ENCODE measurements around the gene CALN1. TPM values are rescaled to one million over a fixed set of nuclear protein-coding genes. Genes with fewer than 3 reads are reported as not detected.

The CALN1 gene
- total RNA-seq, 1 donor from 2014 or later = not detected

GRCh38 chr7:72230281-72230680, 181.9 kb downstream of the CALN1 start:
- Histone ChIP-seq H3K4me1 (ENCODE audit: insufficient read depth, low read length) (no peaks in the 10 kb centered on the region), H3K9me3 (ENCODE audit: insufficient read depth, low read depth, low read length) (peaks cover 6% of the 10 kb centered on the region), H3K27me3 (ENCODE audit: insufficient read depth, low read length) (no peaks in the 10 kb centered on the region), H3K4me2 (ENCODE audit: low read length) (no peak overlapping the region), H3K9ac (ENCODE audit: low read length) (no peak overlapping the region), H3K27ac (ENCODE audit: low read depth, low read length) (no peak overlapping the region), H2AFZ (ENCODE audit: low read depth, low read length) (no peak overlapping the region), H3K36me3 (ENCODE audit: insufficient read depth, low read length) (no peaks in the 10 kb centered on the region), H3K79me2 (ENCODE audit: insufficient read depth, low read length) (no peaks in the 10 kb centered on the region), H4K20me1 (ENCODE audit: insufficient read depth, low read length) (no peaks in the 10 kb centered on the region), H3K4me3 (ENCODE audit: insufficient read depth, low read depth, low read length) (no peak overlapping the region)
- TF ChIP-seq CTCF (IDR thresholded peaks at IDR 0.05; ENCODE audit: insufficient read depth, low read depth, low read length) (no peak), EZH2 (IDR thresholded peaks at IDR 0.05; ENCODE audit: insufficient read depth, low read length) (no peak)
- no peak overlapping the region for H3K4me3 Mint-ChIP-seq (ENCODE audit: unreplicated experiment)
- no peaks in the 10 kb centered on the region for H3K4me1 Mint-ChIP-seq (ENCODE audit: low read depth, unreplicated experiment)
- no peak overlapping the region for H3K27ac Mint-ChIP-seq (ENCODE audit: unreplicated experiment)
- DNase-seq (ENCODE audit: low read depth) = no peak
- H3K36me3 Mint-ChIP-seq (ENCODE audit: low read depth, unreplicated experiment) = peaks cover 2% of the 10 kb centered on the region
- H3K9me3 Mint-ChIP-seq (ENCODE audit: unreplicated experiment) = peaks cover 3% of the 10 kb centered on the region
- no peak for FAIRE-seq
- H3K27me3 Mint-ChIP-seq (ENCODE audit: low read depth, unreplicated experiment) = peaks cover 10% of the 10 kb centered on the region

GRCh38 chr7:72223351-72223750, 188.8 kb downstream of the CALN1 start:
- Histone ChIP-seq H3K79me2 (ENCODE audit: insufficient read depth, low read length) (no peaks in the 10 kb centered on the region), H3K4me2 (ENCODE audit: low read length) (no peak overlapping the region), H3K36me3 (ENCODE audit: insufficient read depth, low read length) (no peaks in the 10 kb centered on the region), H3K27ac (ENCODE audit: low read depth, low read length) (no peak overlapping the region), H4K20me1 (ENCODE audit: insufficient read depth, low read length) (no peaks in the 10 kb centered on the region), H2AFZ (ENCODE audit: low read depth, low read length) (no peak overlapping the region), H3K4me1 (ENCODE audit: insufficient read depth, low read length) (no peaks in the 10 kb centered on the region), H3K9me3 (ENCODE audit: insufficient read depth, low read depth, low read length) (peaks cover 6% of the 10 kb centered on the region), H3K9ac (ENCODE audit: low read length) (no peak overlapping the region), H3K27me3 (ENCODE audit: insufficient read depth, low read length) (no peaks in the 10 kb centered on the region), H3K4me3 (ENCODE audit: insufficient read depth, low read depth, low read length) (no peak overlapping the region)
- Mint-ChIP-seq H3K4me3 (ENCODE audit: unreplicated experiment) (no peak overlapping the region), H3K27me3 (ENCODE audit: low read depth, unreplicated experiment) (peaks cover 7% of the 10 kb centered on the region), H3K4me1 (ENCODE audit: low read depth, unreplicated experiment) (no peaks in the 10 kb centered on the region), H3K27ac (ENCODE audit: unreplicated experiment) (no peak overlapping the region), H3K36me3 (ENCODE audit: low read depth, unreplicated experiment) (no peaks in the 10 kb centered on the region), H3K9me3 (ENCODE audit: unreplicated experiment) (peaks cover 4% of the 10 kb centered on the region)
- no peak for FAIRE-seq
- TF ChIP-seq EZH2 (IDR thresholded peaks at IDR 0.05; ENCODE audit: insufficient read depth, low read length) = no peak
- TF ChIP-seq CTCF (IDR thresholded peaks at IDR 0.05; ENCODE audit: insufficient read depth, low read depth, low read length) = no peak
- DNase-seq (ENCODE audit: low read depth) = no peak

- Histone ChIP-seq H4K20me1 (ENCODE audit: insufficient read depth, low read length) (no peaks in the 10 kb centered on the region), H3K79me2 (ENCODE audit: insufficient read depth, low read length) (no peaks in the 10 kb centered on the region), H3K27me3 (ENCODE audit: insufficient read depth, low read length) (no peaks in the 10 kb centered on the region), H2AFZ (ENCODE audit: low read depth, low read length) (no peak overlapping the region), H3K4me3 (ENCODE audit: insufficient read depth, low read depth, low read length) (no peak overlapping the region), H3K36me3 (ENCODE audit: insufficient read depth, low read length) (no peaks in the 10 kb centered on the region), H3K9me3 (ENCODE audit: insufficient read depth, low read depth, low read length) (peaks cover 6% of the 10 kb centered on the region), H3K27ac (ENCODE audit: low read depth, low read length) (no peak overlapping the region), H3K9ac (ENCODE audit: low read length) (no peak overlapping the region), H3K4me2 (ENCODE audit: low read length) (no peak overlapping the region), H3K4me1 (ENCODE audit: insufficient read depth, low read length) (no peaks in the 10 kb centered on the region)
- Mint-ChIP-seq H3K4me3 (ENCODE audit: unreplicated experiment) (no peak overlapping the region), H3K4me1 (ENCODE audit: low read depth, unreplicated experiment) (no peaks in the 10 kb centered on the region), H3K27me3 (ENCODE audit: low read depth, unreplicated experiment) (no peaks in the 10 kb centered on the region), H3K36me3 (ENCODE audit: low read depth, unreplicated experiment) (no peaks in the 10 kb centered on the region), H3K9me3 (ENCODE audit: unreplicated experiment) (peaks cover 4% of the 10 kb centered on the region), H3K27ac (ENCODE audit: unreplicated experiment) (no peak overlapping the region)
- FAIRE-seq = no peak
- TF ChIP-seq CTCF (IDR thresholded peaks at IDR 0.05; ENCODE audit: insufficient read depth, low read depth, low read length) (no peak), EZH2 (IDR thresholded peaks at IDR 0.05; ENCODE audit: insufficient read depth, low read length) (no peak)
- DNase-seq (ENCODE audit: low read depth) = no peak
These were observed 190.0 kb downstream of the CALN1 start for GRCh38 chr7:72222136-72222535.

Data from astrocyte (in vitro differentiated cells and primary cell).